Ishikawa (cell line): Measurements from ENCODE around the gene RASSF1.

Experiments used
- CEBPB ChIP-seq: IDR thresholded peaks from 2 replicates; pipeline ENCODE4 v1.6.1; 2012
- EP300 ChIP-seq: IDR thresholded peaks from 2 replicates; pipeline ENCODE4 v1.6.1; 2012; ENCODE audit warnings: borderline replicate concordance
- FOXM1 ChIP-seq: IDR thresholded peaks from 2 replicates; pipeline ENCODE4 v1.6.1; 2012; ENCODE audit warnings: low read depth, borderline replicate concordance
- NFIC ChIP-seq: IDR thresholded peaks from 2 replicates; pipeline ENCODE4 v1.6.1; 2012
- RAD21 ChIP-seq: IDR thresholded peaks from 2 replicates; pipeline ENCODE4 v1.6.1; 2012; ENCODE audit warnings: low read depth
- REST ChIP-seq: IDR thresholded peaks from 2 replicates; pipeline ENCODE4 v1.6.1; 2012; ENCODE audit warnings: low read depth, mild to moderate bottlenecking
- TAF1 ChIP-seq: IDR thresholded peaks from 2 replicates; pipeline ENCODE4 v1.6.1; 2012; ENCODE audit warnings: low read depth, mild to moderate bottlenecking
- YY1 ChIP-seq: IDR thresholded peaks from 2 replicates; pipeline ENCODE4 v1.6.1; 2012; ENCODE audit warnings: low read depth
- TF ChIP-seq, protein P1 (sequence below): IDR thresholded peaks from 2 replicates; pipeline ENCODE4 v1.6.1; 2012

DNA sequence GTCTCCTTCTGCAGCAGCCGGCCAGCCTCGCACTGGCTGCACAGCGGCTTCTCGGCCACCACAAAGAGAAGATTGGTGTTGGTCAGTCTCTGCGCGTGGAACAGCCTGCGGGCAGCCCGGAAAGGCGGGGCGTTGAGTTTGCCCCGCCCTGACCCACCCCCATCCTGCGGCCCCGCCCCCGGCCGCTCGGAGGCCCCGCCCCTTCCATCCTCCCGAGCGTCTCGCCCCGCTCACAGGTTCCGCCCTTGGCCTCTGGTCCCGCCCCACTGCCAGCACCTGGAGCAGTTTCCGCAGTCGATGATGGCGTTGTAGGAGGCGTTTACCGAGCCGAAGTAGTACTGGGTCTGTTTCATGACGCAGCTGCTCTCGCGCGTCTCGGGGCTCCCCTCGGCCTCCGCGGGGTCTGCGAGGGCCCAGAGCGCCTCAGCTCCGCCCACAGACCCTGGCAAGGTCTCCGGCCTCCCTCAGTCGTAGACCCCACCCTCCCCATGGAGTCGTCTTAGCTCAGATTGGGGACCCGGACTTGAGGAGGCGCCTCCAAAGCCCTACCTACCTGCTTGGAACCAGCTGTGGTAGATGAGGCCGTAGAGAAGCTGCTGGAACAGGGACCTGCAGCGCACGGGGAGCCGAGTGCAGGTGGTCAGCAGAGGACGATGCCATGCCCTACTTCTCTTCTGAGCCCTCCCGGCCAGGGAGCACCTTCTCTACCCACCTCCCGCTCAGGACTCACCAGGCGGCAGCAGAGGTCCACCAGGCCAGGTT lies 24.6 kb upstream of the RASSF1 start:
- TF ChIP-seq TAF1 (no peak; the same call in none of the 2 replicates), RAD21 (peak; percentile 28; the same call in 1 of the 2 replicates), NFIC (no peak), CEBPB (no peak), REST (no peak), EP300 (no peak), FOXM1 (no peak), YY1 (no peak)
- TF ChIP-seq, protein P1, sequence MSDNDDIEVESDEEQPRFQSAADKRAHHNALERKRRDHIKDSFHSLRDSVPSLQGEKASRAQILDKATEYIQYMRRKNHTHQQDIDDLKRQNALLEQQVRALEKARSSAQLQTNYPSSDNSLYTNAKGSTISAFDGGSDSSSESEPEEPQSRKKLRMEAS: peak; percentile 55; the same call in 1 of the 2 replicates
